K562 (cell line): ENCODE data around the gene NFATC1. TPM values are rescaled to one million over a fixed set of nuclear protein-coding genes. Genes with fewer than 3 reads are reported as not detected.

ENCODE experiments used
- ATAC-seq: fragments of 200-7000 bp; cut with Tn5 transposase; 3 replicates; pipeline ENCODE4 v1.9.1; 2020; ENCODE audit warnings: moderate library complexity
- BruUV-seq: library from RNA; stranded (reverse); fragments of 400-500 nt; replicated peaks from 2 replicates; lab custom pipeline; 2021; lab: Mats Ljungman, UMichigan
- CTCF ChIA-PET: fragments of 300-600 bp; formaldehyde crosslinking; extraction: SDS; loops from one replicate; lab custom pipeline; 2021; ENCODE audit warnings: low intra/inter-chr PET ratio; lab: Yijun Ruan, JAX
- POLR2A ChIA-PET: fragments of 300-600, 350-650 bp; sonication (Branson Sonifier 250); formaldehyde crosslinking; extraction: SDS; loops from one replicate; lab custom pipeline; 2021; ENCODE audit warnings: antibody characterized with exemption, inconsistent platforms; lab: Yijun Ruan, JAX
- DNase-seq, 4 experiments: peaks; one replicate each; pipeline versions ENCODE4 v3.0.0 to v3.0.0-alpha.2; 2011 to 2018; ENCODE audit warnings: low spot score in 3 of 4, mixed read lengths in 3 of 4; ENCODE audit errors: extremely low read depth in 1 of 4
- FAIRE-seq: peaks from 2 replicates; lab custom pipeline; 2011; peaks lifted over from hg19 to GRCh38; lab: Jason Lieb, UNC
- H2AFZ ChIP-seq: 2 replicates; pipeline ENCODE4 v1.6.0; 2011; ENCODE audit warnings: low read depth, low read length, control low read depth, inconsistent platforms
- H3K27ac ChIP-seq: fragments of 200-600 bp; 3 replicates; pipeline ENCODE4 v1.8.0; 2011; ENCODE audit warnings: low read depth, mild to moderate bottlenecking, control low read depth, inconsistent platforms, low read length, moderate library complexity, mixed read lengths; ENCODE audit errors: extremely low read depth
- H3K27me3 ChIP-seq, 2 experiments: fragments of 300-600 bp in 1 of 2; 2 replicates in 1 of 2; 3 replicates in 1 of 2; pipeline versions ENCODE4 v1.6.0 to v1.8.0; 2011; ENCODE audit warnings: inconsistent platforms in 2 of 2, low read length in 2 of 2, mild to moderate bottlenecking in 1 of 2, mixed read lengths in 1 of 2, moderate library complexity in 1 of 2; ENCODE audit not compliant: control insufficient read depth in 2 of 2, insufficient read depth in 2 of 2
- H3K36me3 ChIP-seq: fragments of 300-600 bp; 3 replicates; pipeline ENCODE4 v1.8.0; 2011; ENCODE audit warnings: mild to moderate bottlenecking, low read length, inconsistent platforms; ENCODE audit not compliant: control insufficient read depth, insufficient read depth
- H3K4me1 ChIP-seq, 2 experiments: fragments of 200-600 bp in 1 of 2; replicated peaks in 1 of 2; 2 replicates in 1 of 2; 3 replicates in 1 of 2; pipeline versions ENCODE4 v1.5.1 to v1.8.0; 2011; ENCODE audit warnings: inconsistent platforms in 2 of 2, low read length in 2 of 2, mild to moderate bottlenecking in 1 of 2, mixed read lengths in 1 of 2, moderate library complexity in 1 of 2; ENCODE audit not compliant: control insufficient read depth in 2 of 2, insufficient read depth in 2 of 2
- H3K4me2 ChIP-seq: 2 replicates; pipeline ENCODE4 v1.6.1; 2011; ENCODE audit warnings: low read length, control low read depth, inconsistent platforms, mixed read lengths; ENCODE audit not compliant: insufficient read depth
- H3K4me3 ChIP-seq: fragments of 200-600 bp; sonication (generic), shearing (Covaris generic); 2 replicates; pipeline ENCODE4 v1.5.1; 2016; ENCODE audit warnings: control low read depth, inconsistent platforms
- H3K79me2 ChIP-seq: fragments of 200-600 bp; 3 replicates; pipeline ENCODE4 v1.8.0; 2011; ENCODE audit warnings: low read length, inconsistent platforms; ENCODE audit not compliant: control insufficient read depth, insufficient read depth
- H3K9ac ChIP-seq, 2 experiments: 2 replicates each; pipeline versions ENCODE4 v1.6.0 to v1.6.1; 2011; ENCODE audit warnings: low read depth in 2 of 2, low read length in 2 of 2, control low read depth in 1 of 2, inconsistent platforms in 1 of 2, mild to moderate bottlenecking in 1 of 2, mixed read lengths in 1 of 2; ENCODE audit not compliant: insufficient read depth in 1 of 2
- H3K9me1 ChIP-seq: one replicate; pipeline ENCODE4 v1.6.0; 2011; ENCODE audit warnings: inconsistent platforms, mild to moderate bottlenecking, low read length, moderate library complexity; ENCODE audit not compliant: control insufficient read depth, insufficient read depth
- H3K9me3 ChIP-seq: replicated peaks from 2 replicates; pipeline ENCODE4 v1.5.1; 2011; ENCODE audit warnings: low read depth, low read length, inconsistent platforms; ENCODE audit not compliant: control insufficient read depth, insufficient read depth
- H4K20me1 ChIP-seq: replicated peaks from 2 replicates; pipeline ENCODE4 v1.6.1; 2011; ENCODE audit warnings: low read length, inconsistent platforms, mixed read lengths; ENCODE audit not compliant: control insufficient read depth, insufficient read depth
- CEBPZ ChIP-seq: fragments of 150-350 bp; IDR thresholded peaks from 2 replicates; pipeline ENCODE4 v1.6.1; 2014; ENCODE audit warnings: low read depth, mild to moderate bottlenecking, low read length, borderline replicate concordance
- DACH1 ChIP-seq: fragments of 450-650 bp; IDR thresholded peaks from 2 replicates; pipeline ENCODE4 v1.6.1; 2018; ENCODE audit not compliant: partially characterized antibody
- EGR1 ChIP-seq: fragments of 450-650 bp; conservative IDR thresholded peaks from 2 replicates; pipeline ENCODE4 v1.6.1; 2017; ENCODE audit warnings: mild to moderate bottlenecking
- PBX2 ChIP-seq, 2 experiments: IDR thresholded peaks in 1 of 2; conservative IDR thresholded peaks in 1 of 2; 2 replicates each; pipeline ENCODE4 v1.6.1; 2016; ENCODE audit warnings: low read depth in 2 of 2, mild to moderate bottlenecking in 1 of 2, missing compliant biosample characterization in 1 of 2, missing genetic modification characterization in 1 of 2, moderate library complexity in 1 of 2
- TARDBP ChIP-seq: fragments of 450-650 bp; IDR thresholded peaks from 2 replicates; pipeline ENCODE4 v1.6.1; 2016
- THAP12 ChIP-seq: fragments of 250-450 bp; sonication (Bioruptor Pico); IDR thresholded peaks from 2 replicates; pipeline ENCODE4 v1.9.0; 2021; ENCODE audit warnings: mild to moderate bottlenecking, inconsistent platforms
- U2AF2 ChIP-seq: fragments of 200-400 bp; formaldehyde crosslinking; optimal IDR thresholded peaks from 2 replicates; pipeline ENCODE3; 2017; ENCODE audit warnings: low read depth, mild to moderate bottlenecking, low read length
- ZNF316 ChIP-seq: fragments of 450-650 bp; IDR thresholded peaks from 2 replicates; pipeline ENCODE4 v1.6.1; 2016
- ZNF696 ChIP-seq: fragments of 250-450 bp; sonication (Bioruptor Pico); conservative IDR thresholded peaks from 2 replicates; pipeline ENCODE4 v1.4.0; 2020; ENCODE audit warnings: mild to moderate bottlenecking, moderate library complexity
- WGBS: fragments of 100-300 bp; shearing (Covaris generic); methylation state at CpG from one replicate; pipeline ENCODE4 v1.1.6; 2016; ENCODE audit warnings: low coverage, mixed read lengths; ENCODE audit not compliant: insufficient coverage; ENCODE audit errors: missing lambda C conversion rate; 5-methylcytosine and 5-hydroxymethylcytosine counted together
- in situ Hi-C: fragments of 300-500 bp; cut with MboI; formaldehyde crosslinking; loops from 4 replicates; pipeline ENCODE4 v1.15.0; 2018; ENCODE audit warnings: inconsistent platforms, mixed read lengths
- intact Hi-C: fragments of 100-400 bp; cut with micrococcal nuclease; formaldehyde crosslinking; loops from 2 replicates; pipeline ENCODE4 v1.14.2; 2022
- polyA plus RNA-seq, 8 experiments: library from polyadenylated mRNA; depleted of rRNA in 4 of 8; stranded (reverse) in 5 of 8; unstranded in 3 of 8; fragments of >200 nt; fragmentation: Nextera tagmentation in 2 of 8; fragmentation: Illumina TruSeq in 1 of 8; extraction: Ambion mirVana in 2 of 8; extraction: Trizol in 1 of 8; gene quantifications; 2 replicates each; pipeline versions ENCODE4 v1.2.1 to v1.2.3, GENCODE V29; 2011 to 2014; ENCODE audit warnings: inconsistent platforms in 1 of 8, missing spikeins in 1 of 8
- total RNA-seq, 7 experiments: library from RNA; depleted of rRNA in 6 of 7; stranded (reverse); fragments of >200 nt in 6 of 7; fragmentation: Illumina TruSeq in 2 of 7; extraction: Trizol in 2 of 7; gene quantifications; 2 replicates each; pipeline versions ENCODE4 v1.2.1 to v1.2.3, GENCODE V29; 2011 to 2021; ENCODE audit warnings: low replicate concordance in 1 of 7

NFATC1 gene
- total and polyA plus RNA-seq, 9 of the 15 experiments (the other 6 are each of a cell fraction or from before 2014, with no cell fraction given): 1.1 to 16.4 (median 2.5) TPM

- Histone ChIP-seq H4K20me1 (no peaks in the 10 kb centered on the region), H3K4me1 (peaks cover 0 to 39% of the 10 kb centered on the region in 2 experiments; a peak in 3 of 5 replicates), H3K4me3 (no peak overlapping the region), H3K27me3 (no peaks in the 10 kb centered on the region), H3K9ac (no peak overlapping the region), H3K4me2 (no peak overlapping the region), H2AFZ (no peak overlapping the region), H3K9me1 (no peaks in the 10 kb centered on the region), H3K36me3 (peaks cover 8% of the 10 kb centered on the region; the same call in 1 of the 3 replicates), H3K79me2 (no peaks in the 10 kb centered on the region), H3K27ac (no peak overlapping the region), H3K9me3 (no peaks in the 10 kb centered on the region)
- ATAC-seq (no peak), DNase-seq (no peak), FAIRE-seq (no peak)
- intact Hi-C loops (no loop called here), in situ Hi-C loops (no loop called here)
- ChIA-PET POLR2A (interaction anchor here (0.6 to 0.7 kb wide), 2 partner anchors 20 to 118 kb away, joined by 3 read pairs; no protein-coding TSS in a partner anchor), CTCF (no interaction called here)
- BruUV-seq: no TSS peak
- 79% methylated on average over 7 of the region's 11 CpGs for WGBS
- TF ChIP-seq DACH1: no peak
- no peak for TF ChIP-seq PBX2 (CRISPR knock-in tag; IDR thresholded peaks at IDR 0.05; ENCODE audit: low read depth)
- no peak for TF ChIP-seq PBX2 (tag; conservative IDR thresholded peaks at IDR 0.05; ENCODE audit: low read depth)
- TF ChIP-seq ZNF696 (CRISPR knock-in tag): no peak
- no peak for TF ChIP-seq CEBPZ
- no peak for TF ChIP-seq TARDBP
- no peak for TF ChIP-seq THAP12 (CRISPR knock-in tag)
- TF ChIP-seq U2AF2: no peak
- TF ChIP-seq EGR1: no peak
- TF ChIP-seq ZNF316: no peak
Measured at GRCh38 chr18:79523206-79523735, 127.5 kb downstream of the NFATC1 start.
